Memory B cell (primary cell): ENCODE results near the gene GPAT2.
"Not testable (repeated sequence)": the region's sequence is repeated elsewhere in the genome, so short reads cannot be mapped to it uniquely, and the experiment has no call there.

Experiments used
- ATAC-seq: fragments of 150-1000 bp; cut with Tn5 transposase; 2 replicates; pipeline ENCODE4 v1.10.0; 2021; ENCODE audit warnings: low read depth, mild to moderate bottlenecking, moderate library complexity
- DNase-seq, 2 donors: peaks; one replicate each; pipeline ENCODE4 v3.0.0; 2022; ENCODE audit warnings: low spot score in 2 of 2
- H3K27ac Mint-ChIP-seq: one replicate; pipeline ENCODE4 v1.8.0; 2022; ENCODE audit warnings: mild to moderate bottlenecking, moderate library complexity, mixed read lengths
- H3K27me3 Mint-ChIP-seq: one replicate; pipeline ENCODE4 v1.8.0; 2022; ENCODE audit warnings: mixed read lengths
- H3K36me3 Mint-ChIP-seq: one replicate; pipeline ENCODE4 v1.8.0; 2022; ENCODE audit warnings: mild to moderate bottlenecking, mixed read lengths
- H3K4me1 Mint-ChIP-seq: one replicate; pipeline ENCODE4 v1.8.0; 2022; ENCODE audit warnings: mixed read lengths
- H3K4me3 Mint-ChIP-seq: one replicate; pipeline ENCODE4 v1.8.0; 2022; ENCODE audit warnings: mild to moderate bottlenecking, moderate library complexity, mixed read lengths
- H3K9me3 Mint-ChIP-seq: one replicate; pipeline ENCODE4 v1.8.0; 2022; ENCODE audit warnings: mixed read lengths

The GPAT2 gene

DNA sequence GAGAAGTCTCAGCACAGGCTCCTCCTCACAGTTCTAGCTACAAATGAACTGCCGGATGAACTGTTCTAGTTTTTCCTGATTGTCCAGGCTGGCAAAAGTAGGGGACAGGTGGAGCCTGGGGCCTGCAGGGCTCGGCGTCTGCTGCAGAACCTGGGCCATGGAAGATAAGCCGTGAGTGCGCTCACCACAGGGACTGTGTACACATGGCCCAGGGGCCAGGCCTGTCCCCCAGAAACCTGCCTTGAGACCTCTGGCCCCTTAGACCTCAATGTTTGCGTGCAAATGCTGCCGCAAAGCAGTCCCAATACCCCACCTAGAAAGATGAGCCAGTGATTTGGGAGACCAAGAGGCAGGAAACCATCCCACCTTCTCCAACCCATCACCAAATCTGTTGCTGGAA lies 12.6 kb downstream of the GPAT2 start:
- not testable (repeated sequence) for H3K27ac Mint-ChIP-seq, H3K4me1 Mint-ChIP-seq, H3K27me3 Mint-ChIP-seq, ATAC-seq, DNase-seq, H3K9me3 Mint-ChIP-seq, H3K36me3 Mint-ChIP-seq, H3K4me3 Mint-ChIP-seq

DNA sequence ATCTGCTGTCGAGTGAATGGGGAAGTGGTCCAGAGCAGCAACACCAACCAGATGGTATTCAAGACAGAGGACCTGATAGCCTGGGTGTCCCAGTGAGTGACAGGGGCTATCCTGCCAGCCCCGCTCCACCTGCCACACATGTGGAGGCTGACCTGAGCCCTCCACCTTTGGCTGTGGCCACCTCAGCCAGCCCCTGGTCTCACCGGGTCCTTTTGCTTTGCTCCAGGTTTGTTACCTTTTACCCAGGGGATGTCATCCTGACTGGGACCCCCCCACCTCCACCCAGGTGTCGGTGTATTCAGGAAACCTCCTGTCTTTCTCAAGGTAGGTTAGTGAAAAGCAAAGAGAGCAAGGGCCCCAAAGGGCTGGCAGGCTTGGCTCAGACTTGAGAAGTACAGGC lies 13.6 kb downstream of the GPAT2 start:
- H3K36me3 Mint-ChIP-seq, H3K4me3 Mint-ChIP-seq, H3K27ac Mint-ChIP-seq, ATAC-seq, H3K9me3 Mint-ChIP-seq, H3K27me3 Mint-ChIP-seq, DNase-seq, H3K4me1 Mint-ChIP-seq: not testable (repeated sequence)

DNA sequence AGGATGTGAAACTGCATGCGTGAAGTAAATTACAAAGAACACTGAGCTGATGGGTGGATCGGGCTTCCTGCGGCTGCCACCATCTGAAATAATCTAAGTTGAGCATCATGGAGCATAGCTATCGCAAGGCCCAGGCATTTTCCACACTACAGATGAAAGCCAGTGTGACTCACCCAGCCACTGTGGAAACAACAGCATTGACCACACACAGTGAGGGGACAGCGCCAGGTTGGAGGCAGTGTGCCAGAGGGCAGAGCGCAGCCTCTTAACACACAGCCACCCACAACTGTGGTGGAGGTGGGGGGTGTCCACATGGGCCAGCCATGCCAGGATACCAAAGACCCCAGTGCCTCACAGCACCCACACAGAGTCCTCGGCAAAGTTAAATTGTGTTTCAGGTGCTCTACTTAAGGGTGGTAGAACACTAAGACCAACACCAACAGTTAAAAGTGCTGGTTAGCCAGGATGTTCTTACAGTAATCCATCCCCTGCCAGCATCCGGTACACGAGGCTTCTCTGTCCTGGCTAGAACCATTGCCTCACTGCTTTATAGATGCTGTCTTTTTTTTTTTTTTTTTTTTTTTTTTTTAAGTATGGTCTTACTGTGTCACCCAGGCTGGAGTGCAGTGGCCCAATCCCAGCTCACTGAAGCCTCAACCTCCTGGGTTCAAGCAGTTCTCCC lies 14.7 kb downstream of the GPAT2 start:
- not testable (repeated sequence) for H3K9me3 Mint-ChIP-seq, H3K4me1 Mint-ChIP-seq, DNase-seq, H3K4me3 Mint-ChIP-seq, H3K27me3 Mint-ChIP-seq, H3K36me3 Mint-ChIP-seq, H3K27ac Mint-ChIP-seq, ATAC-seq

GRCh38 chr2:96016321-96016720 lies 18.4 kb downstream of the GPAT2 start:
- H3K27ac Mint-ChIP-seq, H3K9me3 Mint-ChIP-seq, ATAC-seq, H3K4me1 Mint-ChIP-seq, H3K4me3 Mint-ChIP-seq, H3K36me3 Mint-ChIP-seq, DNase-seq, H3K27me3 Mint-ChIP-seq: not testable (repeated sequence)

DNA sequence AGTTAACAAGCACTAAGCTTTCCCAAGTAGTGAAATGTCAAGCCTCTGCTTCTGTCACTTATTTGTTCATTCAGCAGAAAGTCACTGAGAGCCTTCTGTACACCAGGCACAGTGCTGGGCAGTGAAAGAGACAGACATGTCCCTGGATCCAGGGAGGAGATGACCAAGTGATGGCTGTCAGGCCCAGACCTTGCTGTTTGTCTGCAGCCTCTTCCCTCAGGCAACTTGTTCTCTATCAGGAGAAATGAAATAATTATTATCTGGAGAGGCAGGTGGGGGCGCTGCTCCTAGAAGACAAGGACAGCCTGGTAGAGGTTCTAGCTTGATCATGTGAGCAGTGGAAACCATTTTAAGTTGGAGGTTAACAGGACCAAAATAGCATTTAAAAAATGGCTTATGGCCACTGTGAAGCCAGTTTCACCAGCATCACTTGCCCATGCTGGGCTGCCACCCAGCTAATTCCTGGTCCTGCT lies 21.9 kb downstream of the GPAT2 start:
- DNase-seq, H3K36me3 Mint-ChIP-seq, ATAC-seq, H3K9me3 Mint-ChIP-seq, H3K27me3 Mint-ChIP-seq, H3K4me3 Mint-ChIP-seq, H3K4me1 Mint-ChIP-seq, H3K27ac Mint-ChIP-seq: not testable (repeated sequence)

GRCh38 chr2:96012086-96012791 lies 22.5 kb downstream of the GPAT2 start:
- not testable (repeated sequence) for ATAC-seq, H3K27me3 Mint-ChIP-seq, H3K36me3 Mint-ChIP-seq, DNase-seq, H3K4me1 Mint-ChIP-seq, H3K9me3 Mint-ChIP-seq, H3K4me3 Mint-ChIP-seq
- peak overlapping the region; percentile 53 for H3K27ac Mint-ChIP-seq

DNA sequence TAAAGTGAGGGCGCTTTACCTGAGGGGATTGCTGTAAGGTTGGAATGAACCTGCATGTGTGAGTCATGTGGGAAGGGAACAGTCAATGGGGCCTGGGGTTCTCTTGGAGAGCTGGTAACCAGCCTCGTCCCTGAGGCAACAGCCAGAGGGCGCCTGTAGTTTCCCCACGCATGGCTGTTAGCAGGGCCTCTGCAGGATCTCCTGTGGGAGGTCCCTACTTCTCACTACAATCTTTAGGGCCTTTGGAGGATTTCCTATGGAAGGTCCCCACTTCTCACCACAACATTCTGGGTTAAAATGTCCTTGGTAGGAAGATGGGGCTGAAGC lies 23.6 kb downstream of the GPAT2 start:
- not testable (repeated sequence) for DNase-seq, H3K4me1 Mint-ChIP-seq, H3K9me3 Mint-ChIP-seq, ATAC-seq, H3K27ac Mint-ChIP-seq, H3K36me3 Mint-ChIP-seq, H3K27me3 Mint-ChIP-seq
- H3K4me3 Mint-ChIP-seq, result peak overlapping the region; percentile 49

GRCh38 chr2:96010320-96011128 lies 24.2 kb downstream of the GPAT2 start:
- not testable (repeated sequence) for H3K27me3 Mint-ChIP-seq, H3K36me3 Mint-ChIP-seq, H3K9me3 Mint-ChIP-seq, H3K4me1 Mint-ChIP-seq
- H3K4me3 Mint-ChIP-seq, result peak overlapping the region; percentile 78
- peak overlapping the region; percentile 90 for H3K27ac Mint-ChIP-seq
- DNase-seq (peak; percentile 90 to 93), ATAC-seq (peak; percentile 98)

DNA sequence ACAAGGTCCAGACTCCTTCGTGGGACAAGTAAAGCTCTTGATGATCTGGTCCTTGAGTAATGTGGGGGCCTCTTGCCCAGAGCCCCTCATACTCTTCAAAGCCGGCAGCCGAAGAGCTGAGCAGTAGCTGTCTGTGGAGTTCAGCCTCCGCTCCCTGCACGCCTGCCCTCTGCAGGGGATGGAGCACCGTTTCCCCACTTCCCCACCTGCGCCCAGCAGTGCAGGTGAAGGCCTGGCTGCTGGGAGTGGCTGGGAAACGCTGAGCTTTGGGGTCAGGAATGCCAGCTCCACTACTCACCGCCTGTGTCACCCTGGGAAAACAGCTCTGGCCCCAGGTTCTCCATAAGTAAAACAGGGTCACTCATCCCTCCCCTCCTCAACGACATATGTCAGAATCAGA lies 24.9 kb downstream of the GPAT2 start:
- not testable (repeated sequence) for DNase-seq, H3K27me3 Mint-ChIP-seq
- peak overlapping the region; percentile 78 for H3K4me3 Mint-ChIP-seq

GRCh38 chr2:96008051-96008450 lies 26.7 kb downstream of the GPAT2 start:
- not testable (repeated sequence) for H3K27ac Mint-ChIP-seq, H3K36me3 Mint-ChIP-seq, DNase-seq, H3K9me3 Mint-ChIP-seq, ATAC-seq, H3K4me3 Mint-ChIP-seq, H3K4me1 Mint-ChIP-seq
- H3K27me3 Mint-ChIP-seq, result peaks cover 10% of the 10 kb centered on the region

More for the DNA sequence above, 24.9 kb downstream of the GPAT2 start:
- not testable (repeated sequence) for H3K36me3 Mint-ChIP-seq, ATAC-seq, H3K9me3 Mint-ChIP-seq, H3K4me1 Mint-ChIP-seq
- H3K27ac Mint-ChIP-seq, result peak overlapping the region; percentile 90

DNA sequence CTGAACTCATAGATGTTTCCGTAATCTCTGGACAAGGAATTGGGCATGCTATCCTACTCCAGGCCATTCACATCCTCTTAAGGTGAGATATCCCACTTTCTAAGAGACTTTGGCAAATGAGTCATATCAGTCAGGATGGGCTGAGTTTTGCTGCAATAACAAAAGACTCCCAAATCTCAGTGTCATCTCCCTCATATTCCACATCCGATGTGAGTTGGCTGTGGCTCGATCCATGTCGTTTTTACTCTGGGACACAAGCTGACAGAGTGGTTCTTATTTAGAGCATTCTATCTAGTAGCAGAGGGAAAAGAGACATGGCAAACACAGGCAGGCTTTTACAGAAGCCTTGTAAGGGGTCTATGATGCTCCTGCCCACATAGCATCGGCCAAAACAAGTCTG lies 28.5 kb downstream of the GPAT2 start:
- H3K9me3 Mint-ChIP-seq, H3K27ac Mint-ChIP-seq: not testable (repeated sequence)
- peaks cover 10% of the 10 kb centered on the region for H3K27me3 Mint-ChIP-seq

DNA sequence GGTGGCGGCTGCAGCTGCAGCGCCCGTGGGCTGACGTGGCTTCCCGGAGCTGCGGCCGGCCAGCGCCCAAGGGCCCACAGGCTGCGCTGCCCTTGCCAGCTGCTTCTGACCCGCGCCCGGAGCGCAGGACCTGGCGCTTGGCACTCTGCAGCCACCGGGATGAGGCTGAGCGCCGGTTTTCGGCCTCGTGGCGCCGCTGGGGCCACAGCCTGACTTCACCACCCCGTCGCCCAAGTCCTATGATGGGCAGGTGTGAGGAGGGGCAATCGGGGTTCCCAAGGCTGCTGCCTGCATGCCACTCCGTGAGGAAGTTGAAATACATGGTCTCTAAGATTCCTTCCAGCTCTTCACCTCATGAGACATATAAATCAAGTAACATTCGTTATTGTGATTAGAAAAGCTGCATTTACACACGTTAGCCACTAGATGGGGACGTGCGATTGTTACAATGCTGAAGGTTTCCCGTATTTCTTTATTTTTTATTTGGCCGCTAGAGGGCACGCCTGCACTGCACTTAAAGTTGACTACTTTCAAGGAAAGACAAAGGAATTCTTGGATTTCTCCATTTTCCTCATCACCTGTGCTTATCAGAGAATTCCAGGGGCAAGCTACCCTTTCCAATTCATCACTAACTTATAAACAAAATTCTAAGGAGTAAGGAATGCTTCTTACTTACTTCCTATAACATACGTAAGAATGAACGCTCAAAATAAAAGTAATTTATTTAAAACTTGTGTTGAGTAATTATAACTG lies 42.0 kb downstream of the GPAT2 start:
- Mint-ChIP-seq H3K27ac (peak overlapping the region; percentile 97), H3K4me3 (peak overlapping the region; percentile 95), H3K27me3 (peaks cover 11% of the 10 kb centered on the region)
- peak; percentile 52 for ATAC-seq
- H3K4me1 Mint-ChIP-seq, H3K9me3 Mint-ChIP-seq, H3K36me3 Mint-ChIP-seq: not testable (repeated sequence)
- peak; percentile 54 to 68 for DNase-seq

More for the DNA sequence above, 28.5 kb downstream of the GPAT2 start:
- not testable (repeated sequence) for H3K36me3 Mint-ChIP-seq, ATAC-seq, DNase-seq, H3K4me1 Mint-ChIP-seq, H3K4me3 Mint-ChIP-seq

- Mint-ChIP-seq H3K4me3 (peak overlapping the region; percentile 95), H3K27me3 (peaks cover 11% of the 10 kb centered on the region), H3K27ac (peak overlapping the region; percentile 97)
- H3K4me1 Mint-ChIP-seq, DNase-seq, H3K36me3 Mint-ChIP-seq, H3K9me3 Mint-ChIP-seq: not testable (repeated sequence)
- peak; percentile 41 for ATAC-seq
These were observed 42.6 kb downstream of the GPAT2 start for GRCh38 chr2:95992102-95992501.
